ENCODE results near the gene ELOVL6.
A peak's percentile ranks its signal among the peaks of the same experiment; 100 is the strongest.
"Not testable (repeated sequence)": the region's sequence is repeated elsewhere in the genome, so short reads cannot be mapped to it uniquely, and the experiment has no call there.

Gene ELOVL6

DNA sequence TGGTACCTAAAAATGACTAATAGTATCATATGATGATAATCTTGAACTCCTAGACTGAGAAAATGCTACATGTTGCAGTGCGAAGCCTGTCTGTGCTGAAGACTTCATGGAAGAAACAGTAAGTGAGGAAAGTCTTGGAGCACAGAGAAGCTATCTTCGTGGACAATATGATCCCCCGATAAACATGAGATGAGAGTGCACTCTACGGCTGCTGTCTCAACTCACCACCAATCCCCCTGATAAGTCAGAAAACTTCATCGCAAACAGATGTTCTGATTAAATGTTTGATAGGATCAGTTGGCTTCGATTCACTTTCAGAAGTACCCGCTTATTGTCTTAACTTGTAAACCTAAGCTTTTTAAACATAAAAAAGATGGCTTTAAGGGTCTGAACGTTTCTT lies 130.2 kb downstream of the ELOVL6 start:
- no peak for DNase-seq

DNA sequence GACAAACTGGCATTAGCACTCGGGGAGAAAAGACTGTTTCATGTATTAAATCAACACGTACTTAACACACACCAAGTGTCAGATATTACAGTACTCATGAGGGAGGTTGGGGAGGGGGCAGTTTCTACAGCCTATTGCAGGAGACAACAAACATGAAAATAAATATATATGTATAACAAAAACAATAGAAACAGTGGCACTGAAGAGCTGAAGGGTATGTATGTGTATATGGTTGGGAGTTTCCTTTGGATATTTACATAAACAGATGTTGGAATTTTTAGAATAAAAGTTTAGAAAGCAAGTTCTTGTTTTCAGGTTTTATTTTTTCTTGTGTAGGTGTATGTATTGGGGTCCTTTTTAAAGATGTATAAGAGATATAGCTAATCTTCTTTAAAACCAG lies 133.5 kb downstream of the ELOVL6 start:
- DNase-seq: no peak

DNA sequence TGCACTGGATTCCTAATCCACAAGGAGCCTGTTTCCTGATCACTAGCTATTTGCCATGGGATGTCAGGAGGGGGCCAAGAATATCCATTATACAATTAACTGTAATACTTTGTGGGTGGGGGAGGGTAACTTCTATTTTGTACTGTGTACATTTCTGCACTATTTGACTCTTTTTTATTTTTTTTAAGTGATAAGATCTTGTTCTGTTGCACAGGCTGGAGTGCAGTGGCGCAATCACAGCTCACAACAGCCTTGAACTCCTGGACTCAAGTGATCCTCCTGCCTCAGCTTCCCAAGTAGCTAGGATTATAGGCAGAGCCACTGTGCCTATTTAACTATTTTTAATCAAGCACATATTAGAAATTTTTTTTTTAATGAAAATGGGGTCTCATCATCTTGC lies 134.1 kb downstream of the ELOVL6 start:
- no peak for DNase-seq

DNA sequence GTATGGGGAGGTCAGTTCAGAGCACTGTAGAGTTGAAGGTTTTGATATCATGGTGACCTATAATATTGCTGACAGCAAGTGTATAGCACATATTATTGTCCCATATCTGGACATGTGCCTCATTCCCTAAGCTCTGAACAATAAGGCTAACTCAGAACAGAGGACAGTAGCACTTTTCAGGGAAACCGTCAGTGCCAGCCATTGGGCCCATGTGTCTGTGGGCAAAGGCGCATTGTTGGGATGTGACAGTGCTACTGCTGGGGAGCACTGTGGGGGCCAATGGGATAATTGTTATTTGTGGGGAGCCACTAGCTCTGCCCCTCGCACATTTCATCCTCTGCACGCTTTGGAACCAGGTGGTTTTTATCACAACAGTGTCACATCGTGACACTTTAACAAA lies 136.2 kb downstream of the ELOVL6 start:
- DNase-seq: no peak

DNA sequence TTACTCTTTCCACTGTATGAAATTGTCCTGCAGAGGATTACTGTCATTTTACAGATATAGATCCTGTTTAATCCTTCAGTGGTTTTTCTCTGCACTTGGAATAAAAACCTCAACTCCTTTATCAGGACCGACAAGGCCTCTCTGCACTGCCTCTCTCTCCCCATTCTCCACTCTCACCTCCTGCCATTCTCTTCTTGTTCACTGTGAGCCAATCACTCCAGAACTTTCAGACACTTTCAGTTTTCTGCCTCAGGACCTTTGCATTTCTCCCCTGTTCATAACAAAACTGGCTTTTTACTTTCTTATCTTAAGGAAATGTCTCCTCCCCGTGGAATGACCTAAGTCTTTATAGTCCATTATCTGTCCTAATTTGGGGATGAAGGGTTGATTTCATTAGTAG lies 137.3 kb downstream of the ELOVL6 start:
- DNase-seq: no peak

DNA sequence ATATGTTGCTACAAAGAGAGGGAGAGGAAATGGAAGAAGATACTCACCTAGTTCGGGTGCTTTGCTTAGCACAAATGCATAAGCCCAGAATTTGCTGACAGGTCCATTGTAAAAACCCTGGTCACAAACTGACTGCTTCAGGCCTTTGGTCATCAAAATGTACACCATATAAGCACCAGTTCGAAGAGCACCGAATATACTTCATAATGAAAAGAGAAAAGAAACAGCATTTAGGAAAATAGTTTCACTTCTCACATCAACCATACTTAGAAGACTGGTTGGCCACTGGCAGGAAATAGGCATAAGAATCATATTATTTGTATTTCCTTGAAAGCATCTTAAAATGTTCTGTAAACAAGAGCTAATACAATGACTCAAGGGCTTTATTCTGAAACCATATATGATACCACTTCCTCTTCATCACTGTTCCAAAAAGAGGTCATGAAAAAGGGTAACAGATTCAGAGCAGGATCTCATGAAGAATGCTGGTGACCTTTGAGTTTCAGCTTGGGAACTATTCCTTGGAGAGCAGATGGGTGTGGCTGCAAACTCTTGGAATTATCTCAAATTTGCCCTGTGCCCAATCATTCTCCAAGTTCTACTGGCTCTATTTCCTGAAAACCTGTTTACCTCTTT lies 138.7 kb downstream of the ELOVL6 start:
- no peak for DNase-seq

DNA sequence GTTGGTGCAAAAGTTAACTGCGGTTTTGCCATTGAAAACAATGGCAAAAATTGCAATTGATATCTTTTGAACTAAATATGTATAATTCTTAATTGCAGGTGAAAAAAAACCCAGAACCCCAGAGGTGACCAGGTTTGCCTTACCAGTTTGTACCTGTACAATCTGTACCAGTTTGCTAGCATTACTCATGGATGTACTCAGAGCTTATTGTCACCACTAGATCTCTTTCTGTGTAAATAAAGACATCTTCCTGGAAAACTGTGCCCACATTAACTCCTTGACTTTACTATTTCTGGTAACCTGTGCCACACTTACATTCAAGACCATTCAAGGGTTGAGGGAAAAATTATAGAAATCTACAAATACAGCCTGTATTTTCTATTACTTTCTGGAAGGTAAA lies 139.7 kb downstream of the ELOVL6 start:
- no peak for DNase-seq

DNA sequence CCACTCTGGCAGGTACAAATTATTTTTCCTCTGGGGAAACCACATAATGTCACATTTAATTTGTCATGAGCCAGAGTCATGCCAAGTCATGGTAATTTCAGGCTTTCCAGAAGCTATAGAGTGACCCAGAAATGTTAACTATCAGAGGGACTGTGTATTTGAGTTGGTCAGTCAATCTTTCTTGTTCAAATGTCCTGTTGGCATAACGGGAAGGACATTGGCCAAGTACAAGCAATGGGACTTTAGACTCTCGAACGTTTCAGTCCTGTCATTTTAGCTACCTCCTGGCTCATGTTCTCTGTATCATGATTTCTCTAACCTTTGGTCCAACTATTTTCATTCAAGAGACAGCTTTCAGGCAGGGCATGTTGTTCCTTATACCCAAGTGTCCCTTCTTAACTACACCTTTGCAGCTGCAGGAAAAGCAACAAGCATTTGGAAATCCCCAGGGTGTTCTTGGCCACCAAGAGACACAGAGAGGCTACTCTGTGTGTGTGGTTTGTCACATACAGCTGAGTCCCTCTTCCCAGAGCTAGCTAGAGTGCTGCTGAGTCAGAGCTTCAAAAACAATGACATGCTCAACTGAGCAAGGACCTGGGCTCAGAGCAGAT lies 143.2 kb downstream of the ELOVL6 start:
- DNase-seq: no peak

DNA sequence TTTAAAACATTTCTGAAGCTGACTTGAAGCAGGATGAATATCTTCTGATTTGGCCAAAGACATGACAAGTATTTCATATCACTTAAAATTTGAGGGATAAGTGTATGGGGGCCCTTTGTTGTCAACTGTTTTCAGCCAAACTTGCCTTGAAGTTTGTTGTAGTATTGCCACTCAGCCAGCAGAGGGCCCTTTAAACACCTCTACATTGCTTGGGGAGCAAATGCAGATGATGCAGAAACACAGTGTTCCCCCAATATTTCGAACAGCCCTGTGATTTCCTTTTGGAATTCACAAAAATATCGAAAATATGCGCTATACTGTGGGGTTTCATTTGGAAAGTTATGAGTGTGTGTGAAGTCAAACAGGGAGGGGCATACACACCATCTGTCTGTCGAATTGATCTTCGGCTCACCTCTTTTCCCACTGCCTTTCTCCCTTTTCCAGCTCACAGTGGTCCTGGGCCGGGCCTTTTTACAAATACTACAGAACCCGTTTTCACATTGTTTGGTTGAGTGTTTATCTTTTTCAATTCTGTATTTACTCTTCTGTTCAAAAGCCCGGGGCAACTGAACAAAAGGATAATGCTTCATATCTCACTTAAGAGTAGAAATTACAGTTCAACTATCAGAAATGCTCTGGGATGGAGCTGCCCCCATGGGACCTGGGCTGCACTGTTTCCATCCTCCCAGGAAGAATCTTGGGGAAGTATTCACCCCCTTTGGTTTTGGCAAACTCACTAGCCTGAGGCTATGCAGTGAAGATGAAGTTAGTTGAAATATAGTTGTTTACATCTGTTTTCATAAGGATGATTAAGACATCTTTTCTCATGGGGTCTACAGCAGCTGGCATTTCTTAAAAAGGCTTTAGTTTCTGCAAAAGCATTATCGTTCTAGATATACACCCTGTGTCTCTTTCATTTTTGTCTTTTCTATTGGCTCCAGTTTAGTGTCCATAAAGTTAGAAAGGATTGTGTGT lies 148.2 kb downstream of the ELOVL6 start:
- no peak for DNase-seq

DNA sequence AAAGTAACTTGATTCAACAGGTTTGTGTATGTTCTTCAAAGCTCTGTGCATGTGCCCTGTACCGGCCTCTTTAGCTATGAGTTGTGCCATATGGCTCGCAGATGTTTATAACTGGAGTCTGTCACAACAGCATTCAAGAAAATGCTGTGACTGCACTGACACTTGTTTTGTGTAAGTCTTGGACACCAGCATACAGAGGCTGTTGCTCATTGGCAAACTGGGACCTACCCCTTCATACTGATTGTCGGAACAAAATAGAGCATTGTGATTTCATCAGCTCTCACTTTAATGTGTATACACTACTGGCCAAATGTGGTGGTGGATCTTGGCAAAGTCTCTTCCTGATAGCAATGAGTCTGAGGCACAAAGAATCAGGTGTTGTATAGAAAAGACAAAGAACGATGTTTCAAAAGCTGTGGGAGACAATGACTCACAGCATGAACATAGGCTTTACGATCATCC lies 151.8 kb downstream of the ELOVL6 start:
- no peak for DNase-seq

DNA sequence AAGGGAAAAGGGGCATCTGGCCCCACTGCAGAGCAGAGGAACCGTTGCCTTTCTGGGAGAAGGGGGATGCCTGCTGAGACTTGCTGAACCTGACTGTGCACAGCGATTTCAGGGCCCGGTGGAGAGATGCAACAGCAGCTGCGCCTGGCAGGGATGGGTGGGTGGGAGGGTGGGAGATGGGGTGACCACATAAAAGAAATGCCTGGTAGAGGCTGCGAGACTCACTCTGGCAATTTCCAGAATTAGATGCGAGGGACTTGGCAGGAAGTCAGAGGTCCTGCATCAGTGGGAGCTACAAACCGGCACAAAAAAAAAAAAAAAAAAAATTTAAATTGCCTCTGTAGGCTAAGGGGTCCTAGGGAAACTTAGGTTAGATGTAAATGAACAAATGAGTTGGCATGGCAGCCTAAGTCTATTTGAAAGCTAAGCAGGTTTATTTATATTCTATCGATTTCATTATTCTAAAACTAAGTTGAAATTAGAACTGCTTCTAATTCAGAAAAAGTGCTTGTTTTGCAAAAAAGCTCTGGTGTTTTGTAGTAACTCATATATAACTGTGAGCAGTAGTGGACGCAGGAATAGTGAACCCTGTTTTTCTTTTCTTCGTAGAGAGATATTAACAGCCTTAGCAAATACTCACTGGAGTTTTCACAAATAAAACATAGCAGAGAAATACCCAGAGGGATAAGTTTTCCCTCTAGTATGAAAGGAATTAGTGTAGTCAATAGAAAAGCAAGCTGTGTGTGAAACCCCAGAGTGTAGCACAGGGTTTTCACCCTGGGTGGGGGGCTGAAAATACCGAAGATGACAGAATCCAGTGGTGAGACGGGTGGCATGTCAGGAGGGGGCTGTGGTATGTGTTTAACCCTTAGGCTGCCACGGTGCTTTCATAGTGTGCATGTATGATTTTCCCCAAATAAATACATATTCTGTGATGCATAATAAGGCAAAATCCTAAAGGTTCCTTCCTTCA lies 155.6 kb downstream of the ELOVL6 start:
- DNase-seq: no peak

DNA sequence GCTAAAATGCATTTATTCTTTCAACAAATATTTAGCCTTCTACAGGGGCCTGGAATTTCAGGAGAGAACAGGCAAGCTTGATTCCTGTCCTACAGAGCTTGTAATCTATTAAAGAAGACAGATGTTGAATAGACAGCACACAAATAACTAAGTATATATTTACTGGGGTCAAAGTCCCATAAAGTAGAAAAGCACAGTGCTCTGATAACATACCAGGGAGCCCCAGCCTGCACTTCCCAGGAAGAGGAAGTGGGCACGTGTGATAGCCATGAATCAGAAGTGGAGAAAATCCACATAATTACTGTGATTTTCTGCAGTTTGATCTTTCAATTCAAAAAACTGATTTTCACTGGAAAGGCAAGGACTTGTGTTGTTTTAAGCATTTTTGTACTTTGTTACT lies 156.7 kb downstream of the ELOVL6 start:
- DNase-seq: no peak

DNA sequence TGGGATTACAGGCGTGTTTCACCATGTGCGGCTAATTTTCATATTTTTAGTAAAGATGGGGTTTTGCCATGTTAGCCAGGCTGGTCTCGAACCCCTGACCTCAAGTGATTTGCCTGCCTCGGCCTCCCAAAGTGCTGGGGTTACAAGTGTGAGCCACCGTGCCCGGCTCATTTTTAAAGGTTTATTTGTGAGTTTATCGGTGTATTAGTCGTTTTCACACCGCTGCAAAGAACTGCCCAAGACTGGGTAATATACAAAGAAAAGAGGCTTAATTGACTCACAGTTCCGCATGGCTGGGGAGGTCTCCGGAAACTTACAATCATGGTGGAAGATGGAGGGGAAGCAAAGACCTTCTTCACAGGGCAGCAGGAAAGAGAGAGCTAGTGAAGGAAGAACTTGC lies 159.3 kb downstream of the ELOVL6 start:
- DNase-seq: not testable (repeated sequence)

DNA sequence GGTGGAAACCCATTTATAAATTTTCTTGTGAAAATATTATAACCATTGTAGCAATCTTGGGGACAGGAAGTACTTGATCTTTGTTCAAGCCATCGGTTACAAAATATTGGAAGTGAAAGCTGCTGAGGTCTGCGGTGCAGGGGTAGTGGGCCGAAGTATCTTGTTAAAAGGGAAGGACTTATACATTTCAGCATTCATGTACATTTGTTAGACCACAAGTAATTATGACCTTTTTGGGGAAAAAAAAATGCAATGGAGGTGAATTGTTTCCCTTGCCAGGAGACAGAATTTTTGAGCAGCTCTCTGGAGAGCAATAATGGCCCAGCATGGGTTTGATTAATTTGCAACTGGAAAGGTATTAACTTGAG lies 164.4 kb downstream of the ELOVL6 start:
- DNase-seq: peak; percentile 34

DNA sequence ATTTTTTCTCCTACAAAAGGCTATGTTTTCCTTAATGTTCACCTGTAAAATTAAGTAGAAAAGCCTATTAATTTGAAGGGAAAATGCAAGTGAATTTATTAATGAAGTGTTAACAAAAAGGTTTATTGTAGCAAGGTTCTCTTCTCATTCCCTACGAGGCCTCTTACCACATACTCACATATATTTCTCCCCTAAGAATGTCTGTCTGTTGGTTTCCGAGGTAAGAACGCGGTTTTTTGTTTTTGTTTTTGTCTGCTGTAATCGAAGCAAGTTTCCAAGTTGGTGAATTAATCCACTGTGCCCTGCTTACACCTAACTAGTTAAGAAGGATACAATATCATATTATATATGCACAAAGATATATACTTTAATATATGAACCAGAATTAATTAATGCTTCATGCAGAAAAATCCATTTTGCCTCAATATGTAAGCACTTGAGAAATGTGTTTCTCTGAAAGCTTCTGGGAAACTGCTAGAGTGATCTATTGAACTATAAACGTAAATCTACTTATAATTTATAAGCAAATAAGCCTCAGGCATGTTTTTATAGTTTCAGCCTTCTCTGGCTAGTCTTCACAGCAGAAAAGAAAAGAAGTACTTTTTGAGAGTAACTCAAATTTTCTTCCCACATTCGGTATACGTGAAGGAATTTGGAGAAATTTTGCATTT lies 164.9 kb downstream of the ELOVL6 start:
- DNase-seq: no peak

DNA sequence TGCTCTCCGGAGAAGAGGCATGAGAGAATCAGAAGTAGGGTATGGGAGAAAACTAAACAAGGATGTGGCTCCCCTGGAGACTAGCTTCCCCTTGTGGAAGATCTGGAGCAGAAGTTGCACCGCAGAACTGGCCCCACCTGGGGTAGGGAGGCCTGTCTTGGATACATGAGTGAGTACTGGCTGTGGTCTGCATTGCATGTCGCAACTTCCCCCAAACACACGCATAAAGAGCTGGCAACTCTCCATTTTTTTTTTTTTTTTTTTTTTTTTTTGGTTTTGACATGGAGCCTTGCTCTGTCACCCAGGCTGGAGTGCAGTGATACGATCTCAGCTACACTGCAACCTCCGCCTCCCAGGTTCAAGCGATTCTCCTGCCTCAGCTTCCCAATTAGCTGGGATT lies 165.8 kb downstream of the ELOVL6 start:
- DNase-seq: no peak

DNA sequence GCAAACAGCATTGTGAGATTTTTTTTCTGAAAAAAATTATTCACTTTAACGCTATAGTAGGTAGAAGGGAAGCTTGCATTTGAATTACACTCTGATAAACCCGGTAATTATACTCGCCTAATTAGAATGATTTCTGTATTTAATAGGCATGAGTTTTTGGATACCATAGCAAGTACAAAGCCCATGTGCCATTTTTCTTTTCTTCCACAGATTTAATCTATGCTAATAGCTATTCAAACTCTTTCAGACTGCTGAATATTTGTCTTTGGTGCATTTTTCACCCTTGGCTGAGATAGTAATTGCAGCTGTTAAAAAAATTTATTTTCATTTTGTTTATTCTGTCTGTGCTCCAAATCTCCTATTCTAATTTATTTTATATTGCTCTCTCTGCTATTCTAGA lies 172.7 kb downstream of the ELOVL6 start:
- no peak for DNase-seq

DNA sequence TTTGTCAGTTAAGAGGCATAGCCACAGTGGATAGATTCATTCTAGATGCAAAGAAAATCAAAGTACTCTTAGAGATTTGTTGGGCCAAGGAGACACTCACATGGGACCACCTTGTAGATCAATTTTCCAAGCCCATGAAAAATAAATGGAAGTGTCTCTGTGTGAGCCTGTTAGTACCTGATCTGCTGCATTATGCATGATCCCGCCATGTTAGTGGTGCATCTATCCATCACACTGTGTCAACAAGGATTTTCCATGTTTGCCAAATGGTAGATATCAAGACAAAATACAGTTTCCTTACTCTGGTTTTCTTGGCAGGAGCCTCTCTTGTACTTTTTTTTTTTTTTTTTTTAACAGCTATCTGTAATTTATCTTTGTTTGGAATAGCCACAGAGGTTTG lies 173.4 kb downstream of the ELOVL6 start:
- no peak for DNase-seq

DNA sequence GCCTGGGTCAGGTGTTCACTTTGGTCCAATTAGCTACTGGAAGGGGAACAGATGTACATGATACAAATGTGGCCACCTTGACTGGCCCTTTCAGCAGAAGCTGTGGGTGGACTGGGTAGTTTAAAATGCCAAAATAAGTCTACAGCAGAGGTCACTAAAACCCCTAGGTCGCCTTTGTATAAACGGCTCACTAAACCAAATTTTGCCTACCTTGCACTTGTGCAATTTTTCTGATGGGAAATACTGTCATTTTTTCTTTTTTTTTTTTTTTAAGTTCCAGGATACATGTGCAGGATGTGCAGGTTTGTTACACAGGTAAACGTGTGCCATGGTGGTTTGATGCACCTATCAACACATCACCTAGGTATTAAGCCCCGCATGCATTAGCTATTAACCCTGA lies 176.0 kb downstream of the ELOVL6 start:
- DNase-seq: no peak

DNA sequence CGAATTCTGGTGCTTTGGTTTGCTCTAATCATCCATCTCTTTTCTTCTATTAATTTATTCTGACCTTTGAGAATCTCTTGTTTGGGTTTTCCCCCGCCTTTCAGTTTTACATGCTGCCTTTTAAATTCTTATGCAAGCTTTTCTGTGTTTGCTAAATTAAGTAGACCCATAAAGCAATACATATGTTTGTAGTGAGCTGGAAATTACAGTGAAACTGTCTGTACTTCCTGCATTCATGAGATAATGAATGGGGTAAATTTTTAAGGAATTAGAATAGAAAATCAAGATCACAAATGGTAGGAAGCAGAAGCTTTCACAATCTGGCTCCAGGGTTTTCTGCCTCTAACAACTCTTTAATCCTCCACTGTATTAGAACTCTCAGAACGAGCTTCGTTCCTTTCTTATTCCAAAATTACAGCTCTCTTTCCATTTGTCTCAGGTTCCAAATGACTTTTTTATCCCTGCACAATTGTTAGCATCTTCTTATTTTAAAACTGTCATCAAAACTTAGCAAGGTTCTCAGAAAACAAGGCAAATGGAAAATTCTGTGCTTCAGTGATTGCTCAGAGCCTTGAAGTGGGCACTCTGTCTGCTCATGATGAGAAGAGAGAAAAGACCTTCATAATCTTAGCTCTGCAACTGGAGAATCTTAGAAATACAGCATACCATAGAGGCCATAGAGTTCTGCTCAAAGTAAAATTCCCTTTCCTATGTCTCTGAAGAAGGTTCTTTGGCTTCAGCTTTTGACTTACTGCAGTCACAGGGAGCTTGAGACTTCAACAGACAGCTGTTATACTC lies 177.6 kb downstream of the ELOVL6 start:
- DNase-seq: no peak

DNA sequence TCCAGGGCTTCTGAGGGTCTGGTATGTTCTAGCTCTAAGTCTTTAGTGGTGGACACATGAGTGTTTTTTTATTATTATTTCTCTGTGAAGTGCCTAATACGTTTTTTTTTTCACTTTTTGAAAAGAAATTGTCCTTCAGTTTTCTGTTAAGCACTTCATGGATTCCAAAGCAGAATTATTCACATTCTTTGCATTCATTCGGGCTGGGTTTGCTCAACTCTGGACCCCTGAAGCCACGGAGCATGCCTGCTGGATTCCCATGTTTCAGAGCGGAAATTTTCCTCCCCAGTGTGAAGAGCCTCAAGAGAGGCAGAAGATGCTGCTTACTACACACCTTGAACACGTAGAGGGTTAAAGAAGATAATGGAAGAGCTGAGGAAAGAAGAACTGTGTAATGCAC lies 178.3 kb downstream of the ELOVL6 start:
- DNase-seq: no peak

Data from left hindlimb (tissue), 1 donor.